Bronchial epithelial cell (primary cell): ENCODE data around the gene BGN. TPM values are rescaled to one million over a fixed set of nuclear protein-coding genes. Genes with fewer than 3 reads are reported as not detected.

Experiments
- DNase-seq: peaks from one replicate; pipeline ENCODE4 v3.0.0-alpha.2; 2010; ENCODE audit warnings: low read depth
- FAIRE-seq: peaks from 2 replicates; lab custom pipeline; 2011; peaks lifted over from hg19 to GRCh38; lab: Jason Lieb, UNC
- H3K27me3 ChIP-seq: 2 replicates; pipeline ENCODE4 v1.5.1; 2011; ENCODE audit warnings: low read length; ENCODE audit not compliant: control insufficient read depth, insufficient read depth
- H3K36me3 ChIP-seq: 2 replicates; pipeline ENCODE4 v1.5.1; 2011; ENCODE audit warnings: low read length; ENCODE audit not compliant: control insufficient read depth, insufficient read depth
- H3K4me3 ChIP-seq: 2 replicates; pipeline ENCODE4 v1.5.1; 2011; ENCODE audit warnings: mild to moderate bottlenecking, low read depth, low read length, control low read depth
- total RNA-seq: library from RNA; depleted of rRNA; stranded (reverse); fragments of >200 nt; gene quantifications from 2 replicates; pipeline ENCODE4 v1.2.1, GENCODE V29; 2014
- TF ChIP-seq, protein P1 (sequence below): IDR thresholded peaks from 2 replicates; pipeline ENCODE4 v1.5.1; 2011; ENCODE audit warnings: mild to moderate bottlenecking, moderate library complexity, low read length, control low read depth, inconsistent platforms; ENCODE audit not compliant: insufficient read depth, severe bottlenecking

BGN gene
- total RNA-seq, 1 donor from 2014 or later: 0.26 TPM

DNA sequence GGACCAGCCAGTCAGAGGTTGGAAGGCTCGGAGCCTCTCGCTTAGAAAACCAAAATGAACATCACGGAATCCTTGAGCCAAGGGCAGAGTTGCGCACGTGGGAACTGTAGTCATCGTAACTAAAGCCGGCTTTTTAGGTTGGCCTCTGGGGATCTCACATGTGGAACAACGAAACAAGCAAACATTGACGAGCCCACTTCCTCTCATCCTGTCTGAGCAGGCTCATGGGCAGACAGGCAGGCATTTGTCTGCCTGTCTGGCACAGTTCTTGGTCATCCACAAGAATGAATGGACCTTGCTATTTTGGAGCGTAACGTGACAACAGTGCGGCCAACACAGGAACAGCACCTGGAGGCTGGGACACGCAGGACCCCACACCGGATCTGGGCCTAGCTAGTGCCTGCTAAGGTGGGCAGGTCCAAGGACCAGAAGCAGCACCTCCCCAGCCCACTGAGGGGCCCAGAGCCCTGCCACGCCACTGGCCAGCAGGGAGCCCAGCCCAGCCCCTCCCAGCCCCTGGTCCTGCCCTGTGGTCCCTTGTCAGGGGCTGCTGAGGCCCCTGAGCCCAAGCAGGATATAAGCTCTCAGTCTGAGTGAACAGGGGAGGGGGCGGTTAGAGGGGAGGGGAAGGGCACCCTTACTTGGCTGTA lies 39.8 kb upstream of the BGN start:
- TF ChIP-seq, protein P1, sequence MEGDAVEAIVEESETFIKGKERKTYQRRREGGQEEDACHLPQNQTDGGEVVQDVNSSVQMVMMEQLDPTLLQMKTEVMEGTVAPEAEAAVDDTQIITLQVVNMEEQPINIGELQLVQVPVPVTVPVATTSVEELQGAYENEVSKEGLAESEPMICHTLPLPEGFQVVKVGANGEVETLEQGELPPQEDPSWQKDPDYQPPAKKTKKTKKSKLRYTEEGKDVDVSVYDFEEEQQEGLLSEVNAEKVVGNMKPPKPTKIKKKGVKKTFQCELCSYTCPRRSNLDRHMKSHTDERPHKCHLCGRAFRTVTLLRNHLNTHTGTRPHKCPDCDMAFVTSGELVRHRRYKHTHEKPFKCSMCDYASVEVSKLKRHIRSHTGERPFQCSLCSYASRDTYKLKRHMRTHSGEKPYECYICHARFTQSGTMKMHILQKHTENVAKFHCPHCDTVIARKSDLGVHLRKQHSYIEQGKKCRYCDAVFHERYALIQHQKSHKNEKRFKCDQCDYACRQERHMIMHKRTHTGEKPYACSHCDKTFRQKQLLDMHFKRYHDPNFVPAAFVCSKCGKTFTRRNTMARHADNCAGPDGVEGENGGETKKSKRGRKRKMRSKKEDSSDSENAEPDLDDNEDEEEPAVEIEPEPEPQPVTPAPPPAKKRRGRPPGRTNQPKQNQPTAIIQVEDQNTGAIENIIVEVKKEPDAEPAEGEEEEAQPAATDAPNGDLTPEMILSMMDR: no peak
- Histone ChIP-seq H3K36me3 (no peaks in the 10 kb centered on the region), H3K4me3 (no peak overlapping the region), H3K27me3 (no peaks in the 10 kb centered on the region)
- FAIRE-seq (no peak), DNase-seq (peak; percentile 69)

DNA sequence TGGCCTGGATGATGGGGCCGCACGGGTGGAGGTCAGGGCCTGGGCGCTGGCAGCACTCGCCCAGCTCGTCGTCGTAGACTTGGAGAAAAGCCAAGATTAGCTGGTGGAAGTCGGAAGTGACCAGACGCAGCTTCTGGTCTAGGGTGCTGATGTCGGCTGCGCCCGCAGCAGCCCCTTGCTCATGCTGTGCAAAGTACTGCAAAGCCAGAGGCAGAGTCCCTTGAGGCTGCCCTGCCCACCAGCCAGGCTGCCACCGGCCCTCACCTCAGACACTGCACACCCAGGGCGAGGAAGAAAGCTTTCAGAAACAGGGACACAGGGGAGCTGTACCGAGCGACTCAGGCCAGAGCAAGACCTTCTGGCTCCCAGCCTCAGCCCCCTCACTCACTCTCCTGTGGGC lies 39.2 kb upstream of the BGN start:
- DNase-seq: no peak

DNA sequence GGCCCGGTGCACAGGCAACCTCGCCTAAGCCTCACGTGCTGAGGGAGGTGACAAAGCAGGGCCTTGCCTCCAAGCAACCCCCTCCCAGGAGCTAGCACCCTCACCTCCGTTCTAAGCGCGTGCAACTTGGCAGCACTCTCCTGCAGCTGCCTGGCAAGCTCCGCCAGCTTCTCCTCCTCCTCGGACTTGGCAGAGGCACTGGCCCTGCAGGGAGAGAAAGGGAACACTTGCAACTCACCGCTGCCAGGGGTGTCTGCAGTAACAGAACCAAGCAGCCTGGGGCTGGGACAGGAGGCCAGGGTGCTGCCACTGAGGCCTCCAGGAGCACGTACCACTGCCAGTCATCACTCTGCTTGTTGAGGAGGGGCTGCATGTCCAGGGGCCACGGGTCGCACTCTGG lies 38.6 kb upstream of the BGN start:
- Histone ChIP-seq H3K27me3 (no peaks in the 10 kb centered on the region), H3K4me3 (no peak overlapping the region), H3K36me3 (no peaks in the 10 kb centered on the region)
- DNase-seq (no peak), FAIRE-seq (no peak)
- TF ChIP-seq, protein P1: no peak

More for the DNA sequence above, 39.2 kb upstream of the BGN start:
- FAIRE-seq: no peak
- H3K36me3 ChIP-seq: no peaks in the 10 kb centered on the region
- TF ChIP-seq, protein P1: no peak
- H3K27me3 ChIP-seq: no peaks in the 10 kb centered on the region
- no peak overlapping the region for H3K4me3 ChIP-seq

DNA sequence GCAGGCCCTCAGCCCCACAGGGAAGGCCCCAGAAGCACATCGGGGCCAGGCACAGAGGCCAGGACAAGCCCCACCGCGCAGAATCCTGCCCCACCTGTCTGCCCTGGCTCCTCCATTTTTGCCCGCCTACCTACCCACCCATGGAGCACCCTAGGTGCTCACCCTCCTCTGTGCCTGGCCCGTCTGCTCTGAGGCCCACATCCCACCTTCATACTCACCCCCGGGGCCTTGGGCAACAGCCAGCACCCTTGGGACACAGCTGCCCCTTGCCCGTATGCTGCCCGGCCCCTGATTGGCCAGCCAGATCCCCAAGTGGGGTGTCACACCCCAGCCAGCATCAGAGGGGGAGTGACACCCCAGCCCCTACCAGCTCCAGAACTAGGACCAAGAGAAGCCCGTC lies 38.1 kb upstream of the BGN start:
- DNase-seq: no peak
- Histone ChIP-seq H3K36me3 (no peaks in the 10 kb centered on the region), H3K27me3 (no peaks in the 10 kb centered on the region), H3K4me3 (no peak overlapping the region)
- TF ChIP-seq, protein P1: no peak
- no peak for FAIRE-seq

DNA sequence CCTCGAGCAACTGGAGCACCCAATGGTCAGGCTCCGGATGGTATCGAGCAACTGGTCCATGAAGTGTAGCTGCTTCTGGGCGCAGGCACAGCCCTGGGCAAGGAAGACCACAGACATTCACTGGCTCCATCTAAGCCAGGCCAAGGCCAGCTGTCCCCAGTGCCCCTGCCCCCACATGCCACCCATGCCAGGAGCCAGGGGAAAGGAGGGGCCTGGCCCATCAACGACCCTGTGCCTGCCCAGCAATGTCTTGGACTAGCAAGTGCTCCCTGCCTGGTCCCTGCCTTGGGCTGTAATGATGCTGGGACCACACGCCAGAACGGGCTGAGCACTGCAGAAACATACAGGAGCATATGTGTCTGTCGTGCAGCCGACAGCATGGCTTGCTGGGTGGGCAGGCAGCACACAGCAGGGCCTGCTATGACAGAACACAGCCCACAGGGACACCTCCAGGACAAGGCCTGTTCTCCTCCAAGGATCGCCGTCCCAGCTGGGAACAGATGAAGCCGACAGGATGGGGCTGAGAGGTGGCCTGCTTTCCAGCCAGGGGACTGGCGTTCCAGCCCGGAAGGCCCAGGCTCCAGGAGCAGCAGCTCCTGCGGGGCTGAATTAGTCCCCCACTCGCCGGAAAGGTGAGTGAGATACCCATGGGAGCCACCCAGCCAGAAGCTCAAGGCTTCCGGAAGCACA lies 37.5 kb upstream of the BGN start:
- DNase-seq (no peak), FAIRE-seq (no peak)
- Histone ChIP-seq H3K36me3 (no peaks in the 10 kb centered on the region), H3K4me3 (no peak overlapping the region), H3K27me3 (no peaks in the 10 kb centered on the region)
- TF ChIP-seq, protein P1: no peak
